ENCODE measurements around the gene APOBEC3G.

The APOBEC3G gene

DNA sequence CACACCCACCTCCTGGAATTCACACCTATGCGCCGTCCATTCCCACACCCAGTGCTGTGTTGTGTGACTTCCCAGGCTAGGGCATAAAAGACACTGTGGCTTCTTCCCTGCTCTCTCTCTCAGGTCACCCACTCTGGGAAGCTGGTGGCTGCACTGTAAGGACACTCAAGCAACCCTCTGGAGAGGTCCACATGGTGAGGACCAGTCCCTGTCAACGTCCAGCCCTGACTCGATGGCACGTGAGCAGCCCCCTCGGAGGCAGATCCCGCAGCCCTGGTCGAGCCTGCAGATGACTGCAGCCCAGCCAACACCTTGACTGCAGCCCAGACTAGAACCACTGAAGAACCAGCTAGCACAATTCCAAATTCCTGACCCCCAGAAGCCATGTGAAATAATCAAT, 59.2 kb downstream of the APOBEC3G start:
- Histone ChIP-seq H3K9me3 (ENCODE audit: severe bottlenecking) (no peaks in the 10 kb centered on the region), H3K36me3 (ENCODE audit: low read depth) (no peaks in the 10 kb centered on the region), H3K27me3 (ENCODE audit: insufficient read depth, poor library complexity, severe bottlenecking) (no peaks in the 10 kb centered on the region), H3K4me3 (ENCODE audit: severe bottlenecking) (no peak overlapping the region), H3K27ac (ENCODE audit: poor library complexity, severe bottlenecking) (no peak overlapping the region), H3K4me1 (ENCODE audit: insufficient read depth, poor library complexity, severe bottlenecking) (no peaks in the 10 kb centered on the region)
- TF ChIP-seq, protein P1, sequence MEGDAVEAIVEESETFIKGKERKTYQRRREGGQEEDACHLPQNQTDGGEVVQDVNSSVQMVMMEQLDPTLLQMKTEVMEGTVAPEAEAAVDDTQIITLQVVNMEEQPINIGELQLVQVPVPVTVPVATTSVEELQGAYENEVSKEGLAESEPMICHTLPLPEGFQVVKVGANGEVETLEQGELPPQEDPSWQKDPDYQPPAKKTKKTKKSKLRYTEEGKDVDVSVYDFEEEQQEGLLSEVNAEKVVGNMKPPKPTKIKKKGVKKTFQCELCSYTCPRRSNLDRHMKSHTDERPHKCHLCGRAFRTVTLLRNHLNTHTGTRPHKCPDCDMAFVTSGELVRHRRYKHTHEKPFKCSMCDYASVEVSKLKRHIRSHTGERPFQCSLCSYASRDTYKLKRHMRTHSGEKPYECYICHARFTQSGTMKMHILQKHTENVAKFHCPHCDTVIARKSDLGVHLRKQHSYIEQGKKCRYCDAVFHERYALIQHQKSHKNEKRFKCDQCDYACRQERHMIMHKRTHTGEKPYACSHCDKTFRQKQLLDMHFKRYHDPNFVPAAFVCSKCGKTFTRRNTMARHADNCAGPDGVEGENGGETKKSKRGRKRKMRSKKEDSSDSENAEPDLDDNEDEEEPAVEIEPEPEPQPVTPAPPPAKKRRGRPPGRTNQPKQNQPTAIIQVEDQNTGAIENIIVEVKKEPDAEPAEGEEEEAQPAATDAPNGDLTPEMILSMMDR (IDR thresholded peaks at IDR 0.05; ENCODE audit: poor library complexity, severe bottlenecking) = no peak
- ATAC-seq (ENCODE audit: low read depth) (no peak), DNase-seq (ENCODE audit: low spot score) (no peak)

All from RWPE2 (cell line).